HG02571 (cell line): ENCODE data around the gene DBNDD1.
"Not testable (repeated sequence)": the region's sequence is repeated elsewhere in the genome, so short reads cannot be mapped to it uniquely, and the experiment has no call there.

Experiments
- ATAC-seq: cut with Tn5 transposase; IDR thresholded peaks from one replicate; pipeline ENCODE4 v1.9.1; 2021; ENCODE audit warnings: mild to moderate bottlenecking, moderate library complexity; ENCODE audit not compliant: unreplicated experiment

DBNDD1 gene

DNA sequence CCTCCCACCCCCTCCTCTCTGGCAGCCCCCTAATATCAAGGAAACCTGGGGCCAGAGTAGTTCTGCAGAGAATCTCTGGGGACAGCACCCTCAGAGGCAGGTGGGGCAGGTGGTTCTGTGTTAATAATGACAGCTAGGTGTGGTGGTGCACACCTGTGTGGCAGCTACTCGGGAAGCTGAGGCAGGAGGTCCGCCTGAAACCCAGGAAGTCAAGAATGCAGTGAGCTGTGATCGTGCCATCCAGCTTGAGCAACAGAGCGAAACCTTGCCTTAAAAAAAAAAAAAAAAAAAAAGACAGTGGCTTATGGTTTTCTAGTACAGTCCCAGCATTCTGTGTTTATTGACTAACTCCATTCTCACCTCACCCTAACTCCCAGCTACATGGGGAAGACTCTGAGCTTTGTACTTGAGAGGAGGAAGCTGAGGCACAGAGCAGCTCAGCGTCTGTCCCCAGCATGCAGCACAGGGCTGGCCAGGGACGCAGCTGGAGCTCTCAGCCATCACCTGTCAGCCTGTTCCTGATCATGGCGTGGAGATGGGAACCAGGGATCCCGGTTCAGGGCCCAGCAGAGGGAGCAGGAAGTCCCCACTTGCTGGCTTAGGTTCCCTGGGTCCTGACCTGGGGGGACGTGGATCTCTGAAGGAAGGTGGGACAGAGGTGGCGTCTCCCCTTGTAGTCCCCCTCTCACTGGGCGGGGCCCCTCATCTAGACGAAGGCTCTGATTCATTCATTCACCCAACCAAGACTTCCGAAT is 6.1 kb downstream of the DBNDD1 start:
- ATAC-seq: no peak

DNA sequence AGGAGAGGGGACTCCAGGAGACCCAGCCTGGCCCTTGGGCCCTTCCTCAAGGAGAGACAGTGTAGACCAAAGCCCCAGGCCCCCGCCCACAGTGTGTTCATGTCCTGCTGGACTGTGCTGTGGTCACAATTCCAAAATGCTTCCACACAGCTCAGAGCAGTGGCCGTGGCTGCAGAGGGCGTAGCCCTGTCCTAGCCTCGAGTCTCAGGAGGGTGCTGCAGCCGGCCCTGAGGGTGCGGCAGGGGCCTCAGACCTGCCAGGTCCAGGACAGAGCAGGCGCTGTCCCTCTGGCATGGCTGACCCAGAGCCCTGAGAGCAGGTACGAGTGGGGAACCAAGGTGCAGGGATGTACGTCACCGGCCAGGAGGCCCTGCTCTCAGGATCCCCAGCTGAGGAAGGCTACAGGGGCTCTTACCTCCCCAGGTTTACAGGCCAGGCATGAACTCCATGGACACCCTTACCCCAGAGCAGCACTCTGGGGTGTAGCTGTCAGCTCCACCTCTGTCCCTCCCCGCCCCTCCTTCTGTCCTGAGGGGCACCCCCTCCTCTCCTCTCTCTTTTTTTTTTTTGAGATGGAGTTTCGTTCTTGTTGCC is 7.3 kb downstream of the DBNDD1 start:
- no peak for ATAC-seq

DNA sequence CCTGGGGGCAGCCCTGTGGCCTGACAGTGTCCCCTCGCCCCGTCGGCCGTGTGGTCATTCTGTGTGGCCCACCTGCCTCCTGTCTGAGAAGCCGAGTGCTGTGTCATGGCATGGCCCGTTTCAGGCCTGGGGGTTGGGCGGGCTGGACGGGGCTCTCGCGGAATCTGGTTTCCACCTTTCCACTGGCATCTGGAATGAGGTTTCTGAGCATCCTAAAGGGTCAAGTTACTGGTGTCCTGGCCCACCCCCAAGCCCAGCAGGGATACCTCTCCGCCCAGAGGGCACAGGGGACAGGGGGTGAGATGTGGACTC is 7.8 kb downstream of the DBNDD1 start:
- no peak for ATAC-seq

DNA sequence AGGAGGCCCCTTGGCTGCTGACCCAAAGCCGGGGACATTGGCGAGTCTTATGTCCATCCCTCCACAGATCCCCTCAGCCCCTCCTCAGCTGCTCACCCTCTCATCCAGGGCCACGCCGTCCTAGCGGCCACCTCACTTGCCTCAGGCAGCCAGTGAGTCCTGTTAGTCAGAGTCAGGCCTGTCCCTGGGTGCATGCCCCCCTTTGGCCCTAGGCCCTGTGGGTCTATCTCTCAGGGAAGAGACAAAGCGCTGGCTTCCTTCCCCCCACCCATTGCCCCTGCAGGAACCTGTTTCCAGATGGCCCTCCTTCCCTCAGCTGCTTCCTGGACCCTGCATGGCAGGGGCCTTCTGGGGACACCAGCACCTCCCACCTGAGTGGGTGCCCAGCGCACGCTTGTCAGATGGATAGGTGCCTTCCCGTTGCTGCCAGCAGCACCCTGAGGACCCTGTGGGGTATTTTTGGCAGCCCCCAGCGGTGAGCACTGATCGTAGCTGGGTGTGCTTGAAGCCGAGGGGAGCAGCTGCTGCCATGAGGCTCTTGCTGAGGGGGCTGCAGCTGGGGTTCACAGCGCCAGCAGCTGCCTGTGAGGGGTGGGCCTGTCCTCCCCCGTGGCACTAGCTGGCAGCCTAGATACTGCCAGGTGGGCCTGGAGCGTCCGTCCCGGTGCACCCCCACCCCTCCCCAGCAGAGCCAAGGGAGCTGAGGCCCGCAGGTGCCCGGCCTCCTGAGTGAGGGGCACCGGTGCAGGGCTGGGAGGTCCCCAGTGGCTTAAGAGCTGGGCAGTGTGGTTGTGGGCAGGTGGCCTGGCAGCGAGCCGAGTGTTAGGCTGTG is 8.4 kb downstream of the DBNDD1 start:
- no peak for ATAC-seq

DNA sequence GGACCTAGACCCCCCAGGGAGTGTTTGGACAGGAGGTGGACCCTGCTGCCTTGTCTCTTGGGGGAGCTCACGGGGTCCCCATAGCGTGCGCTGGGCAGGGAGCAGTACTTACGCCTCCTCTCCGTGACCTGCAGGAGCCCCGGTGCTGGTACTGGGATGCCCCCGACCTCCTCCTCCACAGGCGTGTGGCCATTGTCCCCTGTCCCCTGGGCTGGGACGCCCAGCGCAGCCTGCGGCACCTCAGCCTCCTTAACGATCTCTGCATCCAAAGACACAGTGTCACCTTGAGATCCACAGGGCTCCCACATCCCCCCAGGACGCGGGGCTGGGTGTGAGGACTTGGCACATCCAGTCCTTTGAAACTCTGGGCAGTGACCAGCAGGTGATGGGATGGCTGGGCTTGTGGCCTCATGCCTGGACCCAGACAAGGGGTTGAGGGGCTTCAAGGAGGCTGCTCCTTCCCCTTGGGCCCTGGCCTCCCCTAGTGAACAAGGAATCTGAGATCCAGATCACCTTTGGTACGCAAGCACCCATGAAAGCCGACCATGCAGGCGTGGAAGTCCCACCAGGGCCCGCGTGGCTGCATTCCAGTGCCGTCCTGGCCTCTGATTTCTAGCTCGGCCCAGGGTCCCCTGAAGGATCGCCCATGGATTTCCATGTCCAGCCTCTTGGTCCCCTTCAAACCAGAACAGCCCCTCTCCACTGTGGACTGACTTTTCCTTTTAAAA is 9.9 kb downstream of the DBNDD1 start:
- ATAC-seq: no peak

DNA sequence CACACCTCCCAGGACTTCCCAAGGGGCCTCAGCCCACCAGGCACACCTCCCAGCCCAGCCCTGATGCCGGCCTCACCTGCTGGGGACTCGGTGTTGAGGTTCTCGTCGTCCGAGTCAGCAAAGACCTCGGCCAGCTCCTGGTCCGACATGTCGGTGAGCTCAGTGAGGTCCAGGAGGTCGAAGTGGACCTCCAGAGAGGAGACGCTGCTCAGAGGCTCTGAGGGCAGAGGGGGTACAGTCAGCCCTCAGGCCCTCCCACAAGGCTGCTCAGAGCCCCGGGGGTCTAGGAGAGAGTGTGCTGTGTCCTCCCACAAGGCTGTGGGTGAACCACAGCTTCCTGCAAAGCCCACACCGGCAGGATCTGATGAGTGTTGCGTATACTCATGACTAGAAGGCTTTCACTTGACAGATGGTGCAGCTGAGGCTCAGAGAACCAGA is 10.5 kb downstream of the DBNDD1 start:
- peak; percentile 46 for ATAC-seq

DNA sequence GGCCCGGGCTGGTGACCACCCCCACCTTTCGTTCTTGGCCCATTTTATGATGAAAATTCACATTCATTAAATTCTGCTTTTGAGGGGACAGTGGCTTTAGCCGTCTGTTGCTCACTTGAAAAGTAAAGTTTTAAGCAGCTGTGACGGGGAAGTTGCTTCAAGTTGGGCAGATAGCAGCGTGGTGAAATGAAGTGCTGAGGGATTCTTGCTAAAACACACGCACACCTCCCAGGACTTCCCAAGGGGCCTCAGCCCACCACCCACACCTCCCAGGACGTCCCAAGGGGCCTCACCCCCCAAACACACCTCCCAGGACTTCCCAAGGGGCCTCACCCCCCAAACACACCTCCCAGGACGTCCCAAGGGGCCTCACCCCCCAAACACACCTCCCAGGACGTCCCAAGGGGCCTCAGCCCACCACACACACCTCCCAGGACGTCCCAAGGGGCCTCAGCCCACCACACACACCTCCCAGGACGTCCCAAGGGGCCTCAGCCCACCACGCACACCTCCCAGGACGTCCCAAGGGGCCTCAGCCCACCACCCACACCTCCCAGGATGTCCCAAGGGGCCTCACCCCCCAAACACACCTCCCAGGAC is 11.5 kb downstream of the DBNDD1 start:
- not testable (repeated sequence) for ATAC-seq

DNA sequence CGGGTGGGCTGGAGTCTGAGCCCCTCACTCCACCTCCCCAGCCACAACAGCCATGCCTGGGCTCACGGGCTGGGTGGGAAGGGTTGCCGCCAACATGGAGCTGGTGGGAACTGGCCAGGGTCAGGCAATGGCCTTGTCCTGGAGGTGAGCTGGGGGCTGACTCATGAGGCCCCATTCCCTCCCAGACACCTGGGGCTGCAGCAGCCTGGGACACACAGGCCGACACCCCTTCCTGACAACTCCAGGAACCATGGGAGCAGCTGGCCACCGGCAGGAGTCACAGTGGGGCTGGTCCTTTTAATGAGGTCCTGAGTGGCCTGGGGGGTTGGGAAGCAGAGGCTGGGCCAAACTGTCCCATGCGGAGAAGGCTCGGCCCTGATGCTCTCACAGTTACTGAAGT is 12.2 kb downstream of the DBNDD1 start:
- no peak for ATAC-seq

DNA sequence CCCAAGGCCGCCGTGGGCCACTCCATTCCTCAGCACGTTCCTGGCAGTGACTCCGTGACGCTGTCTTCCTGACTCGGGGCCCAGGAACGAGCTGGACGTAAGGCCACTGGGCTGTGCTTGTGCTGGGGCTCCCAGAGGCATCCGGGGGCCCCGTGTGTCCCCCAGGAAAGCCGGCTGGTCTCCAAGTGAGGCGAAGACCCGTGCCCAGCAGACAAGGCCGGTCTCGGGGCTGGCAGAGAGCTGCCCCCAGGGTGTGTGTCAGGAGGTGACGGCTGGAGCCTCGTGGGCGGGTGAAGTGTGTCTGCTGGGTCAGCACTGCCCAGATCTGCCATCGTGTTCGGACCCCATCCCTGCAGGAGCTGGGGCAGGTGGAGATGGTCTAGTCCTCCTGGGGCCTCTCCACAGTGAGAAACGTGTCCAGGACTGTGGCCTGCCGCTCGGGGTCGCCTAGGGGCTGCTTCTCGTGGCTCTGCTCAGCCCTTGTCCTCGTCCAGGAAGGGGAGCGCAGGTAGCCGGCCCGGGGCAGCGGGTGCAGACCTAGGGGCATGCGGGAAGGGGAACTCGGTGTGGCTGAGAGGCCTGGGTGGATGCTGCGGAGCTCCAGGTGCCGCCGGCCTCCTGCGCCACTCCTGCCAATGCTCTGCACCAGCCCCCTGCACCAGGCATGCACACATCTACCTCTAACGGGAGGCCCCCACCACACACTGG is 13.1 kb downstream of the DBNDD1 start:
- ATAC-seq: no peak

DNA sequence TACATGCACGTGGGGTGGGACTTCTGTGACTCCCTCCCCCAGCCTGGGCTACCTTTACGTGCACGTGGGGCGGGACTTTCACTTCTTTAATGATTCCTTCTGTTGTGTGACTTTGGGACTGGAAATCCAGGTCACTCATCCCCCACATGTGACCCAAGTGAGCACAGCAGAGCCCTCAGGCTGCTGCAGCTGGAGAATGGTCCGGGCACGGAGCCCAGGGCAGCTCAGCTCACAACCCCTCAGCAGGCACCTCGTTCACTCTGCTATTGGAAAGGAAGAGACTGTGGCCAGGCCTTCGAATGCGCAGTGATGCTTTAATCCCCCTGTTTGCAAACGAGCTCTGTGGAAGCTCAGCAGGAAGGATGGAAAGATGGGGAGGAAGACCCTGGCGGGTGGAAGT is 14.7 kb downstream of the DBNDD1 start:
- ATAC-seq: no peak

DNA sequence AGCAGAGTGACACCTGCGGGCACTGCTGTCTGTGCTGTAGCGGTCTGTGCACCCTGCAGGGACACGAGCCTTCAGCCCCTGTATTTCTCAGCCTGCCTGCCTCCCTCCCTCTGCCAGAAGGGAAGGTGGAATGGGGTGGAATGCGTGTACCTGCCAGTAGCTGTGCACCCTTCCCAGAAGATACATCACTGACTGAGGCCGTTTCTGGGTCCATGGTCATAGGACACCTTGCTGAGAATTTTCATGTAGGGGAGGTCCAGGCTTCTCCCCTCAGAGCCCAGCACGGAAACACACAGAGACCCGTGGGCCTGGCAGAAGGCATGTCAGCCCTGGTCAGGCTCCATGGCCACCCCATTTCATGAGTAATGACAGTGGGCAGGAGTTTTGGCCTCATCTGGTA is 16.5 kb downstream of the DBNDD1 start:
- ATAC-seq: no peak

DNA sequence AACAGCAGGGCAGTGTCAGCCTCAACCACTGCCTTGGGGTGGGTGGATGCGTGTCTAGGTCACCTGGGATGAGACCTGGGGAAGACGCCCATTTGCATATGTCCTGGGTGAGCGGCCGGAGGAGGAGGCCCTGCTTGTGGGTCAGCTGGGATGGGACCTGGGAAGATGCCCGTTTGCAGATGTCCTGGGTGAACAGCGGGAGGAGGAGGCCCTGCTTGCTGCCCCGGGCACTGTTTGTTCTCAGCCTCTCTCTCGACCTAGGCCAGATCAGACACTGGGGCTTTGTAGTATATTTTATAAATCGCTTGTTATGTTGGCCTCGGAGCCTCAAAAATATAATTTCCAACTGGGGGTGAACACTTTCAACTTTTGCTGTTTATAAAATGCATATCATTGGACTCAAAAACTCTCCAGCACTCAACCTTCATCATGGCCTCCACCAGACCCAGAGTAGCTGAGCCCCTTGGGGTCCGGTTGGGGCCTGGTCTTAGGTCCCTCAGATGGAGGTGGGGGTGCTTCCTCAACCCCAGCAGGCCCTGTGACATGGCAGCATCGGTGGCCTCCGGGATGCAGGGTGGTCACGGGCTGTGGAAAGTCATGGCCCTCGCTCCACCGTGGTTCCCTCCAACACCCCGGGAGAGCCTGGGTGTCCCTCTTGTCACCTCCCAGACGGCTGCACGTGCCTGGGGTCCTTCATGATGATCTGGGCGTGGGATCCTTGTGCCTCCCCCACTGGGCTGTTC is 17.3 kb downstream of the DBNDD1 start:
- ATAC-seq: no peak

DNA sequence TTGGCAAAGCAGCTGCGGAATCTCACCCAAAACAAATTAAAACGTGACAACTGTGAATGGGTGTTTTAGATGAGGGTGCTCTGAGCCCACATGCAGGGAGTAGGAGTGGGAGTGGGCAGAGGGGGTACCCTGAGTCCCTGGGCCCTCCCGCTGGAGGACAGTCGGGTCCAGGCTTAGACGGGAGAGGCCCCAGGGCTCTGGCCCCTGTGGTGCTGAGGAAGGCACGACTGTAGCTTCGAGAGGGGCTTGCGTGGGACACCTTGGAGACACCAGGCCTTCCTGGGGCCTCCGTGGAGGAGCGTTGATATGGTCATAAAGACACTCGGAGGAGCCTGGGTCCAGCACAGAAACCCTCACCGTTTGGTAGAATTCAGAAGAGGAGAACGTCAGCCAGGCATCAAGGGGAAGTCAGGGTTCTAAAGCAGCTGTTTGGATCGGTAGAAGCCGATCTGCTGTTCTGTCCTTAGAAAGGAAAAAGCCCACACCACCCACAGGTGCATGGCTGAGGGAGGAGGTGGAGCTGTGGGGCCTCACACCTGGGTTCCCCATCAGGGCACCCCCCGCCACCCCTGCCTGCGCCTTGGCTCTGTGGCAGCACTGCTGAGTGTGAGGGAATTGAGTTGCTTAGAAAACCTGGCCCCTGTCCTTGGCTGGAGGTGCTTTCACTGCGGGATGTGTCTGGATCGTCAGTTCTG is 18.4 kb downstream of the DBNDD1 start:
- ATAC-seq: no peak

DNA sequence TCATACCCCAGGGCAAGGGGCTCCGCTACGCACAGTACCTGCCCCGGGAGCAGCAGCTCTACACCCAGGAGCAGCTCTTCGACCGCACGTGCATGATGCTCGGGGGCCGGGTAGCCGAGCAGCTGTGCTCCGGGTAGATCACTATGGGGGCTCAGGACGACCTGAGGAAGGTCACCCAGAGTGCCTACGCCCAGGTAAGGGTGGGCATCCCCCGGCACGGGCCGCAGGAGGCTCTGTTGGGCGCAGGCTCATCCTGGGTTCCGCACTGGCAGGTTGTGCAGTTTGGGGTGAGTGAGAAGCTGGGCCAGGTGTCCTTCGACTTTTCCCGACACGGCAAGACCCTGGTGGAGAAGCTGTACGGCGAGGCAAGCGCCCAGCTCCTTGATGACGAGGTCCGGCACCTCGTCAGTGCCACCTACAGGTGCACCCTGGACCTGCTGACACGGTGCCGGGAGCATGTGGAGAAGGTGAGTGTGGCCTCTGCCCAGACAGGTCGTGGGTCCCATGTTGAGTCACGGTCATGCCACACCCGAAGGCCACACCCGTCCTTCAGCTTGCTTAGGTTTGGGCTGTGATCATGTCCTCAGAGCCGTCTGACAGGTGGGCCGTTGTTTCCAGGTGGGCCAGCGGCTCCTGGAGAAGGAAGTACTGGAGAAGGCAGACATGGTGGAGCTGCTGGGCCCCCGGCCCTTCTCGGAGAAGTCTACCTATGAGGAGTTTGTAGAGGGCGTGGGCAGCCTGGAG is 19.3 kb downstream of the DBNDD1 start:
- no peak for ATAC-seq

DNA sequence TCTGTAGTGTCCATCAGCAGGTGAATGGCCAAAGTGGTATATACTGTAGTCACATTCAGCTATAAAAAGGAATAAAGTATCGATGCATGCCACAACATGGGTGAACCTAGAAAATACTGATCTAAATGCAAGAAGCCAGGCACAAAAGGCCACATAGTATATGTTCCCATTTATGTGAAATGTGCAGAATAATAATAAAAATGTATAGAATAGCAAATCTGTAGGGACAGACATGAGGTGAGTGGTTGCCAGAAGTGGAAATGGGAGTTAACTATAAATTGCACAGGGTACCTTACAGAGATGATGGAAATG is 23.1 kb downstream of the DBNDD1 start:
- no peak for ATAC-seq

DNA sequence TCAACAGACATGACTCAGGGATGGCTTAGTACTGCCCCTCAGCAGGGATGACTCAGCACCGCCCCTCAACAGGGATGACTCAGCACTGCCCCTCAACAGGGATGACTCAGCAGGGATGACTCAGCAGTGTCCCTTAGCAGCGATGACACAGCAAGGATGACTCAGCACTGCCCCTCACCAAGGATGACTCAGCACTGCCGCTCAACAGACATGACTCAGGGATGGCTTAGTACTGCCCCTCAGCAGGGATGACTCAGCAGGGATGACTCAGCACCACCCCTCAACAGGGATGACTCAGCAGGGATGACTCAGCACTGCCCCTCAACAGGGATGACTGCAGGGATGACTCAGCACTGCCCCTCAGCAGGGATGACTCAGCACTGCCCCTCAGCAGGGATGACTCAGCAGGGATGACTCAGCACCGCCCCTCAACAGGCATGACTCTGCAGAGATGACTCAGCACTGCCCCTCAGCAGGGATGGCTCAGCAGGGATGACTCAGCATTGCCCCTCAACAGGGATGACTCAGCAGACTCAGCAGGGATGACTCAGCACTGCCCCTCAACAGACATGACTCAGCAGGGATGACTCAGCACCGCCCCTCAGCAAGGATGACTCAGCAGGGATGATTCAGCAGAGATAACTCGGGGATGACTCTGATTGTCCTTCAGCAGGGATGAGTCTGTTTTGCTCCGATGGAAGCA is 23.6 kb downstream of the DBNDD1 start:
- not testable (repeated sequence) for ATAC-seq

DNA sequence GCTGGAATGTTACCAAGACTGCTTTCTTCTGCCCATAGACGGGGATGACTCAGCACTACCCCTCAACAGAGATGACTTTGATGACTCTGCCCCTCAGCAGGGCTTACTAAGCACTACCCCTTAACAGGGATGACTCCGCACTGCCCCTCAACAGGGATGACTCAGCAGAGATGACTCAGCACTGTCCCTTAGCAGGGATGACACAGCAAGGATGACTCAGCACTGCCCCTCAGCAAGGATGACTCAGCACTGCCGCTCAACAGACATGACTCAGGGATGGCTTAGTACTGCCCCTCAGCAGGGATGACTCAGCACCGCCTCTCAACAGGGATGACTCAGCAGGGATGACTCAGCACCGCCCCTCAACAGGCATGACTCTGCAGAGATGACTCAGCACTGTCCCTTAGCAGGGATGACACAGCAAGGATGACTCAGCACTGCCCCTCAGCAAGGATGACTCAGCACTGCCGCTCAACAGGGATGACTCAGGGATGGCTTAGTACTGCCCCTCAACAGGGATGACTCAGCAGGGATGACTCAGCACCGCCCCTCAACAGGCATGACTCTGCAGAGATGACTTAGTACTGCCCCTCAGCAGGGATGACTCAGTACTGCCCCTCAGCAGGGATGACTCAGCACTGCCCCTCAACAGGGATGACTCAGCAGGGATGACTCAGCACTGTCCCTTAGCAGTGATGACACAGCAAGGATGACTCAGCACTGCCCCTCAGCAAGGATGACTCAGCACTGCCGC is 24.4 kb downstream of the DBNDD1 start:
- ATAC-seq: not testable (repeated sequence)
